CD4-positive, alpha-beta T cell treated with Interleukin-17A for 4 hours (primary cell): ENCODE results near the gene TMEM165.

Experiments
- DNase-seq: peaks from one replicate; pipeline ENCODE4 v3.0.0-alpha.2; 2020; ENCODE audit warnings: mixed read lengths

The TMEM165 gene

GRCh38 chr4:55369968-55370367, 25.8 kb upstream of the TMEM165 start:
- DNase-seq: no peak

- no peak for DNase-seq
Measured at GRCh38 chr4:55372259-55372658, 23.5 kb upstream of the TMEM165 start.

GRCh38 chr4:55373461-55373860, 22.3 kb upstream of the TMEM165 start:
- DNase-seq: no peak

- DNase-seq: no peak
Measured at GRCh38 chr4:55376698-55377097, 19.1 kb upstream of the TMEM165 start.

GRCh38 chr4:55378617-55379467, 16.9 kb upstream of the TMEM165 start:
- no peak for DNase-seq

GRCh38 chr4:55380576-55380975, 15.2 kb upstream of the TMEM165 start:
- DNase-seq: no peak

GRCh38 chr4:55381502-55381901, 14.3 kb upstream of the TMEM165 start:
- no peak for DNase-seq

GRCh38 chr4:55382488-55383003, 13.2 kb upstream of the TMEM165 start:
- DNase-seq: no peak

GRCh38 chr4:55385201-55385649, 10.5 kb upstream of the TMEM165 start:
- no peak for DNase-seq

GRCh38 chr4:55386073-55386472, 9.7 kb upstream of the TMEM165 start:
- DNase-seq: no peak

GRCh38 chr4:55386840-55387239, 8.9 kb upstream of the TMEM165 start:
- no peak for DNase-seq

GRCh38 chr4:55393461-55394320, 2.1 kb upstream of the TMEM165 start:
- DNase-seq: no peak

GRCh38 chr4:55395218-55395528, 584 bp upstream of the TMEM165 start:
- DNase-seq: no peak

GRCh38 chr4:55396308-55397125, 760 bp downstream of the TMEM165 start:
- peak; percentile 34 for DNase-seq

- DNase-seq: no peak
Measured at GRCh38 chr4:55397126-55397436, 1.3 kb downstream of the TMEM165 start.

GRCh38 chr4:55397520-55398321, 2.0 kb downstream of the TMEM165 start:
- DNase-seq: no peak

GRCh38 chr4:55398461-55398860, 2.7 kb downstream of the TMEM165 start:
- no peak for DNase-seq

GRCh38 chr4:55398966-55399365, 3.2 kb downstream of the TMEM165 start:
- DNase-seq: no peak

GRCh38 chr4:55399581-55399980, 3.8 kb downstream of the TMEM165 start:
- no peak for DNase-seq

- no peak for DNase-seq
Measured at GRCh38 chr4:55405073-55405472, 9.3 kb downstream of the TMEM165 start.

- no peak for DNase-seq
Measured at GRCh38 chr4:55406545-55406944, 10.8 kb downstream of the TMEM165 start.

- DNase-seq: no peak
Measured at GRCh38 chr4:55407119-55407518, 11.4 kb downstream of the TMEM165 start.
